B cell (primary cell): ENCODE results near the gene RBPJ.

ENCODE experiments used
- CTCF ChIP-seq: fragments of 200-600 bp; IDR thresholded peaks from one replicate; pipeline ENCODE4 v1.8.0; 2022; ENCODE audit warnings: antibody characterized with exemption, mild to moderate bottlenecking
- EZH2 ChIP-seq: IDR thresholded peaks from 2 replicates; pipeline ENCODE4 v1.6.1; 2012; ENCODE audit warnings: borderline replicate concordance, low read depth, mild to moderate bottlenecking, moderate library complexity, low read length; ENCODE audit not compliant: insufficient read depth, poor library complexity, severe bottlenecking

- TF ChIP-seq CTCF: no peak
- no peak for TF ChIP-seq EZH2
These were observed 40.5 kb downstream of the RBPJ start for GRCh38 chr4:26361297-26361696.
